GM12874 (cell line): ENCODE data around the gene IFT122.

Experiments
- TF ChIP-seq, protein P1 (sequence below): IDR thresholded peaks from 2 replicates; pipeline ENCODE4 v1.5.1; 2011; ENCODE audit warnings: low read depth, mild to moderate bottlenecking, control low read depth, low read length, moderate library complexity; ENCODE audit not compliant: insufficient read depth

Gene IFT122

DNA sequence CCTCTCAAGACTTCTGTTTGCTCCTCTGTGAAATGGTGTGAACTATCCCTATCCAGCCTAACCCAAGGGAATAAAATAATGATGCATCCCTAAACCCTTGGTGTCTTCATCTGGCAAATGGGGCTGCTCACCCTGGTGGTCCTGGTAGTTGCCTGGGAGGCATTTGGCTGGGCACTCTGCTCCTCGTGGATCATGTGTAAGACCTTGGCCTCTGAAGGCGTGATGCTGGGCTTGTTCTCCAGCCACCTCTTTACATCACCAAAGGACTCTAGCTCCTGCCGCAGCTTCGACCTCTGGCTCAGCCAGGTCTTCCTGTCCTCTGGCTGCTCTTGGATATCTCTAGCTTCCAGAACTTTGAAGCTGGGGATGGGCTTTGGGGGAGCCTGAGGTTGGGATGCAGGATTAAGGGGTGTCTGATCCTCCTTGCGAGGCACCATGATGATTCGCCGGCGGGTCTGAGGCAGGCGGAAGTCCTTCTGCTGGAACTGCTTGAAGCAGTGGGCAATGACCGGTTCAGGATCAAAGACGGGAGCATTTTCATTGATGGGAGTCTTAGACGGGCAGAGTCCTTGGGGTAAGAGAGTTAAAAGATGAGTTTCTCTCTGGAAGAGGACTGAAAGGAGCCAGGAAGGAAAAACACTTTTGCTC lies 18.7 kb upstream of the IFT122 start:
- TF ChIP-seq, protein P1, sequence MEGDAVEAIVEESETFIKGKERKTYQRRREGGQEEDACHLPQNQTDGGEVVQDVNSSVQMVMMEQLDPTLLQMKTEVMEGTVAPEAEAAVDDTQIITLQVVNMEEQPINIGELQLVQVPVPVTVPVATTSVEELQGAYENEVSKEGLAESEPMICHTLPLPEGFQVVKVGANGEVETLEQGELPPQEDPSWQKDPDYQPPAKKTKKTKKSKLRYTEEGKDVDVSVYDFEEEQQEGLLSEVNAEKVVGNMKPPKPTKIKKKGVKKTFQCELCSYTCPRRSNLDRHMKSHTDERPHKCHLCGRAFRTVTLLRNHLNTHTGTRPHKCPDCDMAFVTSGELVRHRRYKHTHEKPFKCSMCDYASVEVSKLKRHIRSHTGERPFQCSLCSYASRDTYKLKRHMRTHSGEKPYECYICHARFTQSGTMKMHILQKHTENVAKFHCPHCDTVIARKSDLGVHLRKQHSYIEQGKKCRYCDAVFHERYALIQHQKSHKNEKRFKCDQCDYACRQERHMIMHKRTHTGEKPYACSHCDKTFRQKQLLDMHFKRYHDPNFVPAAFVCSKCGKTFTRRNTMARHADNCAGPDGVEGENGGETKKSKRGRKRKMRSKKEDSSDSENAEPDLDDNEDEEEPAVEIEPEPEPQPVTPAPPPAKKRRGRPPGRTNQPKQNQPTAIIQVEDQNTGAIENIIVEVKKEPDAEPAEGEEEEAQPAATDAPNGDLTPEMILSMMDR, result no peak

DNA sequence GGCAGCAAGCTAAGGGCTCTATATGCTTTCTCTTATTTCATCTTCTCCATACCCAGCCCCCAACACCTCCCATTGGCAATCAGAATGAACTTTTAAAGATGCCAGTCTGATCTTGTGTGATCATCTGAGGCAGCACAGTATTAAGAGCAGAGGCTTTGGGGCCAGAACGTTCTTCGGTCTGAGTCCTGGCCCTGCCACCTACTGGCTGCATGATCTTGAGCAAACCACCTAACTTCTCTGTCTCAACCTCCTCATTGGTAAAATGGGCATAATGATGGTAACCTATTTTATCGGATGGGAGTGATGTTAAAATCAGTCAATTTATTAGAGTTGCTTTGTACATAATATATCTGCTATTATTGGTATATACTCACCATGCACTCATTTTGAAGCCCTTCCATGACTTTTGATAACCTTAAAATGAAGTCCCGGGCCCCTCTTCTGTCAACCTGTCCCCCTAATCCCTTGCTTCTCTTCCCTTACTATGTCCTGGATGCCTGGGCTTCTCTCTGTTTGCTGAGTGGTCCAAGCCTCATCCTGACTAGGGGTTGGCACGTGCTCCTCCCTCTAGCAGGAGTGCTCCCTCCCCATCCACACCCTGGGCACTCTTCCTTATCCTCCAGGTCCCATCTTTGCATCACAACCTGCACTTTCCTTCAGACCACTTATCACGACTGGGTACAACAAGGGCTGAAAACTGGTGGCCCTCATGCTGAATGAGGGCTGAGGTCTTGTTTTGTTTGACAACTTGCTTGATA lies 17.9 kb upstream of the IFT122 start:
- TF ChIP-seq, protein P1, result 0 out of 2 replicates have a peak, but pooled peaks have one; percentile 10

DNA sequence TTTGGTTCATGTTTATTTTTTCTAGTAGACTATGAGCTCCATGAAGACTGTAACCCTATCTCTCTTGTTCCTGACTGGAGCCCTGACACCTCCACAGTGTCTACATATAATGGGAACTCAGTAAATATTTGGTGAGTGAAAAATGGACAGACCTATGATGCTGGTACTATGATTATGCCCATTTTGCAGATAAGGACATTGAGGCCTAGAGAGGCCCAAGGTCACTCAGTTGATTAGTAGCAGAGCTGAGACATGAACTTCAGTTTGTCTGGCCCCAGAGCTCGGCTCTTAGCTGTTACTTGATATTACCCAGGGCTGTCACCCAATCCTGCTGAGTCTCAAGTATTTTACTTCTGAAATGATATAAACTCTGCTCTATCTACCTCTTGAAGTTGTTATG lies 17.1 kb upstream of the IFT122 start:
- TF ChIP-seq, protein P1, result no peak

DNA sequence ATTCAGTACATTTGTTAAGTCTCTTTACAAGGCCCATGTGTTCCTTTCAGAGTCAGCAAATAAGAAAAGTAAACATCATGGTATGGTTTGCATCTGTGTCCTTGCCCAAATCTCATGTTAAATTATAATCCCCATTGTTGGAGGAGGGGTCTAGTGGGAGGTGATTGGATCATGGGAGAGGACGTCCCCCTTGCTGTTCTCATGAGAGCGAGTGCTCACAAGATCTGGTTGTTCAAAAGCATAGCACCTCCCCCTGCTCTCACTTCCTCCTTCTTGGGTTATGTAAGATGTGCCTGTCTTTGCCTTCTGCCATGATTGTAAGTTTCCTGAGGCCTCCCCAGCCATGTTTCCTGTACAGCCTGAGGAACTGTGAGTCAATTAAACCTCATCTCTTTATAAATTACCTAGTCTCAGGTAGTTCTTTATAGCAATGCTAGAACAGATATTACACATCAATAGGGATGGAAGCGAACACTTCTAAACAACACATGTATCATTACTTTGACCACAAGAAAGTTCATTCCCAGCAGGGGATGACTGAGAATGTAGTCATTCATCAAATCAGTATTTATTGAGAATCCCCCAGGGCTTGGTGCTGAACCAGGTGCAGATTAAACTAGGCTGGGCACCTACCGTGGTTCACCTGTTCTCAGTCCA lies 15.7 kb upstream of the IFT122 start:
- TF ChIP-seq, protein P1, result no peak

DNA sequence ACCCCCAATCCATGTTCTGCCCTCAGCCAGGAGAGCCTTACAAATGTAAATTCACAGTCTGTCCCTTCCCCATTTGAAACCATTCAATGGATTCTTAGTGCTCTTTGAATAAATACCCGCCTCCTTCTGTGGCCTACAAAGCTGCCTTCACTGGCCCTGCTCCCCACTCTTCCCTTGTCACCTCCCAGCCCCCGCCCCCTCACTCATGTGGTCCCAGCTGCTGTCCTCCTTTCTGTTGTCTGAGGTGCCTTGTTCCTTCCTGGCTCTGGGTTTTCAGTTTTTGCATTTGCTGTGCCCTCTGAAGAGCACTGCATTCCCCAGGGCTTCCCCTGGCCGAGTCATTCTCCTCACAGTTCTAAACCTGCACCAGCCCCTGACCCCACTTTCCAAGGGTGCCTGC lies 14.8 kb upstream of the IFT122 start:
- TF ChIP-seq, protein P1, result no peak

DNA sequence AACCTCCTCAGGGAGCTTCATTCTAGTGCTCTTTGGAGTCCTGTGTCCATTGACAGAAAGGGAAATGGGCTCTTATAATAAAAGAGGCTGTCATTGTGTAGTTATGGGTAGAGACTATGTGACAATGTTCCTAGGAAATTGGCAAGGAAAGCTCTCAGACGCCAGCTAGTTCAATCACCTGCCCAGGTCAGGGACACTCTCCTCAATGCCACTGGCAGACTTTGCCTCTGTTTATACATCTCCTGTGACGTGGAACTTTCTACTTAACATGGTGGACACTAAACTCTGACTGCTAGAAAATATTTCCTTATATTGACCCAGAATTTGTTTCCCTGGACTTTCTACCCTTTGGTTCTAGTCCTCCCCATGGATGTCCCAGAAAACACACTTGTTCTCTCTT lies 14.4 kb upstream of the IFT122 start:
- TF ChIP-seq, protein P1, result no peak

DNA sequence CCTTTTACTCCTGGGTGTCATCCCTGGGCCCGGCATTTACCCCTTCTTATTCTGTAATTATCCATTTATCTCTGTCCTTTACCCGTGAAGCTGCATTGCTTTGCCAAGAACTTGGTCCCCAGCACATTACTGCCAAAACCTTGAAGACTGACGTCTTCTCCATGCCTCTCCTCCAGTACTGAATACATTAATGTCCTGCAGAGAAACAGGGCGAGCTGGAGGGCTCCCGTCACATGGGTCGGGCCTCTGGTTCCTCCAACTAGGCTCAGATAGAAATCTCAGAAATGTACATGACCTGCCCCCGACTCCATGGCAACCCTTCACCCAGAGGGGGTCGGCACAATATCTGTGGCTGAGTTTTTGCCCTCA lies 12.0 kb upstream of the IFT122 start:
- TF ChIP-seq, protein P1, result no peak
